Heart left ventricle (tissue), 13 donors: Measurements from ENCODE around the gene NLRP1.

ENCODE experiments used
- POLR2A ChIP-seq, 2 donors: fragments of 450-650 bp; IDR thresholded peaks; one replicate each; pipeline ENCODE4 v1.6.1; 2017; ENCODE audit warnings: antibody characterized with exemption in 2 of 2, mild to moderate bottlenecking in 2 of 2, moderate library complexity in 2 of 2
- TF ChIP-seq, protein P1 (sequence below), 12 donors: fragments of 200-600 bp; sonication (generic) in 4 of 12; IDR thresholded peaks; one replicate each; pipeline versions ENCODE4 v1.5.0 to v1.8.0; 2018 to 2022; ENCODE audit warnings: antibody characterized with exemption in 12 of 12, mild to moderate bottlenecking in 5 of 12
- donor health status: ischemic (EF 13 %, LVEDD 7.1; RV severe dilation, severe dysfunction).
- donor health status: DM: no; HTN: yes; CAD: no.
- donor health status: DM: no; HTN: no; CAD: no.
- donor health status: ischemic (EF 25% LVEDD 6.9; RV normal size, moderate dysfunction).
- donor health status: ischemic (EF 25% LVEDD 5.7; RV mildly dilated, moderate dysfunction).
- donor health status: ischemic (EF 35%, LVEDD 5.7; RV mildly dilated, moderate dysfunction).
- donor health status: nonischemic (EF 11% LVEDD 7.7; RV severe dilation, severe dysfunction).
- donor health status: DM: yes; HTN: yes; CAD: no.
- donor health status: PGD.
- donor health status: ischemic (EF 29% LVEDD 5.4; RV normal size, mild dysfunction).
- donor health status: nonischemic (EF 23%, LVEDD 6.1; RV moderate dilation, normal function).

DNA sequence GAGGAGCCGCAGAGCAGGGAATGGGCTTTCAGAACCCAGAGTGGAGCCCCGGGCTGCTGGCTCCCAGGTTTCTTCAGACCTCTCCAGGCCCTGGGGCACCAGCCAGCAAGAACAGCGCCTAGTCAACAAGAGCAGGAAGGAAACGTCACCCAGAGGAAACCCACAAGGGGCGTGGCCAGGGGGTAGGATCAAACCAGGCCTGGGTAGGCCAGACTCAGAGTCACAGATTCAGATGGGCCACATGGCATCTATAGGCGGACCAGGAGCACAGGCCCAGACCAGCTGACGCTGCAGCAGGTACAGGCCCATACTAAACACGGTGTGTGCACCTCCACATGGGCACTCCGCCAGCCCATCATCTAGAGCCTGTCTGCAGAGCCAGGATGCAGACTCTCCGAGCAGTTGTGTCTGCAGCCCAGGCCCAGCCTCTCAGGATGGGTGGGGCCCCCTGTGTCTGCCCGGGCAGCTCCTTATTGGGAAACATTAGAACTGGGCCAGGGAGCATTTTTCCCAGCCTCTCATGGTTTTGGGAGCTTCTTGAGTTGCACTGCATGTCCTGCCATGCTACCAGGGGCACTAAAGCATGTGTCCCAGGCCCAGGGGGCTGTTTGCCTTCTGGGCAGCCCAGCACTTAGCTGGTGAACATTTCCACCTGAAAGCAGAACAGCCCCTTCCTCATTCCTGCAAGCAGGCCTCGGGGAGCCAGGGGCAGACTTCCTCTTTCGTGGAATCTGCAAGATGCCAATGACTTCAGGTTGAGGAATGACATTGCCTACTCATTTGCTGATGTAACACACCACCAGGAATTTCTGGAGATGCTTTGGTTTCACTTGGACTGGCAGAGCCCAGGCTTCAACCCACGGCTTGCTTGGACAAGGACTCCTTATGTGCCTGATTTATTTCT, at the start of gene NLRP1:
- peak in 1 of 2 donors; percentile 68 for TF ChIP-seq POLR2A (IDR thresholded peaks at IDR 0.05)
- TF ChIP-seq, protein P1, sequence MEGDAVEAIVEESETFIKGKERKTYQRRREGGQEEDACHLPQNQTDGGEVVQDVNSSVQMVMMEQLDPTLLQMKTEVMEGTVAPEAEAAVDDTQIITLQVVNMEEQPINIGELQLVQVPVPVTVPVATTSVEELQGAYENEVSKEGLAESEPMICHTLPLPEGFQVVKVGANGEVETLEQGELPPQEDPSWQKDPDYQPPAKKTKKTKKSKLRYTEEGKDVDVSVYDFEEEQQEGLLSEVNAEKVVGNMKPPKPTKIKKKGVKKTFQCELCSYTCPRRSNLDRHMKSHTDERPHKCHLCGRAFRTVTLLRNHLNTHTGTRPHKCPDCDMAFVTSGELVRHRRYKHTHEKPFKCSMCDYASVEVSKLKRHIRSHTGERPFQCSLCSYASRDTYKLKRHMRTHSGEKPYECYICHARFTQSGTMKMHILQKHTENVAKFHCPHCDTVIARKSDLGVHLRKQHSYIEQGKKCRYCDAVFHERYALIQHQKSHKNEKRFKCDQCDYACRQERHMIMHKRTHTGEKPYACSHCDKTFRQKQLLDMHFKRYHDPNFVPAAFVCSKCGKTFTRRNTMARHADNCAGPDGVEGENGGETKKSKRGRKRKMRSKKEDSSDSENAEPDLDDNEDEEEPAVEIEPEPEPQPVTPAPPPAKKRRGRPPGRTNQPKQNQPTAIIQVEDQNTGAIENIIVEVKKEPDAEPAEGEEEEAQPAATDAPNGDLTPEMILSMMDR (IDR thresholded peaks at IDR 0.05): no peak
